Astrocyte of the cerebellum (primary cell): Measurements from ENCODE around the gene PHKA2.

Experiments used
- DNase-seq: peaks from one replicate; pipeline ENCODE4 v3.0.0-alpha.2; 2011; ENCODE audit warnings: low read depth
- H3K4me3 ChIP-seq: 2 replicates; pipeline ENCODE4 v1.5.1; 2011; ENCODE audit warnings: mild to moderate bottlenecking, low read depth, low read length, moderate library complexity
- in situ Hi-C: cut with HindIII; loops from 2 replicates; pipeline ENCODE4 v1.10.0; 2017; ENCODE audit warnings: low sequenced_read_pairs
- TF ChIP-seq, protein P1 (sequence below): IDR thresholded peaks from 2 replicates; pipeline ENCODE4 v1.5.1; 2012; ENCODE audit warnings: low read length, low read depth, moderate library complexity, mild to moderate bottlenecking; ENCODE audit errors: missing control alignments

Gene PHKA2

DNA sequence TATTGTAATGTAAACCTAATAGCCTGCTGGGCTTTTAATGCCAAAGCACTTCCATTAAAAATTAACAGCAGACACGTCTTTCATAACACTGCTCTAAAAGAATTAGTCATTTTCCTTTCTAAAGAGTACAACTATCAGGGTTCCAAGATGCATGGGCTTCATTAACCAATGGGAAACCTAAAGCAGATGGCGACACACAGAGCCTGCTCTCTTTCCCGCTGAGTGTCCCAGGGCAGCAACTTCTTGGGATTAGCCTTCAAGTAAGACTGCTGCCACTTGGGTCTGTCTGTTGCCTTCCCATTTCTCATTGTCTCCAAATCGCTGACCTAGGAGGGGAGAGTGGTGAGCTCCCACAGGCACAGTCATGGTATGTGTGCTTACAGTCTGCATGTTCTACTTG is 14.0 kb upstream of the PHKA2 start:
- DNase-seq, result no peak
- in situ Hi-C loops, result no loop called here
- H3K4me3 ChIP-seq, result no peak overlapping the region
- TF ChIP-seq, protein P1, sequence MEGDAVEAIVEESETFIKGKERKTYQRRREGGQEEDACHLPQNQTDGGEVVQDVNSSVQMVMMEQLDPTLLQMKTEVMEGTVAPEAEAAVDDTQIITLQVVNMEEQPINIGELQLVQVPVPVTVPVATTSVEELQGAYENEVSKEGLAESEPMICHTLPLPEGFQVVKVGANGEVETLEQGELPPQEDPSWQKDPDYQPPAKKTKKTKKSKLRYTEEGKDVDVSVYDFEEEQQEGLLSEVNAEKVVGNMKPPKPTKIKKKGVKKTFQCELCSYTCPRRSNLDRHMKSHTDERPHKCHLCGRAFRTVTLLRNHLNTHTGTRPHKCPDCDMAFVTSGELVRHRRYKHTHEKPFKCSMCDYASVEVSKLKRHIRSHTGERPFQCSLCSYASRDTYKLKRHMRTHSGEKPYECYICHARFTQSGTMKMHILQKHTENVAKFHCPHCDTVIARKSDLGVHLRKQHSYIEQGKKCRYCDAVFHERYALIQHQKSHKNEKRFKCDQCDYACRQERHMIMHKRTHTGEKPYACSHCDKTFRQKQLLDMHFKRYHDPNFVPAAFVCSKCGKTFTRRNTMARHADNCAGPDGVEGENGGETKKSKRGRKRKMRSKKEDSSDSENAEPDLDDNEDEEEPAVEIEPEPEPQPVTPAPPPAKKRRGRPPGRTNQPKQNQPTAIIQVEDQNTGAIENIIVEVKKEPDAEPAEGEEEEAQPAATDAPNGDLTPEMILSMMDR, result no peak

DNA sequence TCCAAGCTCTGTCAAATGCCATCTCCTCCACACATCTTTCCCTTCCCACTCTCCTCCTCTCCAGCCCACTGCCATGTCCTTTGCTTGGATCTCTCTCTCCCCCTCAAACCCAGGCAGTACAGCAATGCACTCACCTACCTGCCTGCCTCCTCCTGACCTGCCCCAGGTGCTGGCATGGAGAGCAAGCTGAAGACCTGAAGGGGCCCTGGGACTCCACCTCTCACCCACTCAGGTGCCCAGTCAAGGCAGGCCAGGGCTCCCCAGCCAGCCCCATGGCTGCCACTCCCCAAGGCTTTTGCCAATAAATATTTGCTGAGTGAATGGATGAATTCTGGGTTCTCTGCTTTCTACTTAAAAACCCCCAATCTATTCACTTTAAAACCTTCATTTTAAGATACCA is 12.6 kb upstream of the PHKA2 start:
- in situ Hi-C loops, result no loop called here
- TF ChIP-seq, protein P1, result no peak
- H3K4me3 ChIP-seq, result no peak overlapping the region
- DNase-seq, result no peak

DNA sequence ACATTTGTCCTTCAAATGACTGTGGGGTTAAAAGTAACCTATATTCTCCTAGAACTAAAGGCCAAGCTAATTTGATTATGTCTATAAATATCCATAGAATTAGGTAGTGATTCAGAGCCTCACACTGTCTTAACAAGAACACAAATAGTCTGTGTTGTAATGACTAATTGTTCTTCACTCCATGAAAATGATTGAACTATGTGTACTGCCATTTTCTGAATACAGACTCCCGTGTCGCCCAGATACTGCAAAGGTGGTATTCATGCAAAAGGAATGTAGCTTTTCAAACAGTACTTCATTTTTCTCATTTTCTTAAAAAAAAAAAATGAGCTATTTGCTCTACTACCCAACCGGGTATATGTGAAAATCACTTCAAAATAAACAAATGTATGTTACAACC is 11.3 kb upstream of the PHKA2 start:
- in situ Hi-C loops, result no loop called here
- no peak overlapping the region for H3K4me3 ChIP-seq
- DNase-seq, result no peak
- TF ChIP-seq, protein P1, result no peak

DNA sequence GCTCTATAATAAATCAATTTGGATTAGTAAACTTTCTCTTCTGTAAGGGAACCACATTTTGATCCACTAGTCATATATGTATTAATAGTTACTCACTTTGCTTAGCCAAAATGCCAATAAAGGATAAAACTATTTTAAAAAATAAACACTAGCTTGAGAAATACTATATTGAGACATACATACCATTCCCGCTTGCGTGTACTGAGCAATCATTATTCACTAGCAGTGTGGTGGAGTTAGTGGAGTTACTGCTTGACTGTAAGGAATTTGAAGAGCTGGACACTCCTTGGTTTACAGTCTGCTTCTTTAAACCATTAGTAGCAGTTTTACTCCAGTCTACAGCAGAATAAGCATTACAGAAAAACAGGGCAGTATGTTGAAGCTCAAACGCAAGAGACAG is 10.8 kb upstream of the PHKA2 start:
- no peak for DNase-seq
- in situ Hi-C loops, result no loop called here
- H3K4me3 ChIP-seq, result no peak overlapping the region

DNA sequence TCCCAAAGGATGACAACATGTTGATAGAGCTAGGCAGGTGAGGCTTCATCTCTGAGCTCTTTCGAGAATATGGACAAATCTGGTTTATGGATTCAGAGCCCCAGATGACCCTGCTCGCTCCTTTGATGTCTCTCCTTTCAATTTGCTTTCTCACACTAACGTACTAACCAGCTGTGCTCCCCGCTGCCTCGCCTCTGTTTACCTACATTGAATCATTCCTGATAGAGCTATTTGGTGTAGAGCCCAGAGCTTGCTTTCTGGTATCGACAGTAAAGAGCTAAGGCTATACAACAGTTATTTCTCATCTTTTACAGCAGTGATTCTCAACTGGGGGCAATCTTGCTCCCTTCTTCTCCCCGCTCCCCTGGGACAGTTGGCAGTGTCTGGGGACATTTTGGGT is 8.9 kb upstream of the PHKA2 start:
- in situ Hi-C loops, result no loop called here
- TF ChIP-seq, protein P1, result no peak
- no peak overlapping the region for H3K4me3 ChIP-seq
- DNase-seq, result no peak

More for the DNA sequence above, 10.8 kb upstream of the PHKA2 start:
- TF ChIP-seq, protein P1, result no peak

DNA sequence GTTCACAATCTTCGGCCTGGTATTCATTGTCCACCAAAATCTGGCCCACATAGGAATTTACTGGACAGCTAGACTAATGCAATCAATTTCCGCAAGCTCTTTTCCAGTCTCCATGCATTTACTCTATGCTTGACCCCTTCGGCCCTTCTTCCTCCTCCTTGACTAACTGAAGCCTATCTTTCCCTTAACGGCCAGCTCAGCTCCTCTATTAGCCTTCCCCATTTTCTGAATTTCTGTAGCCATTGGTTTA is 1.2 kb upstream of the PHKA2 start:
- in situ Hi-C loops, result no loop called here
- H3K4me3 ChIP-seq, result peak overlapping the region; percentile 65
- DNase-seq, result no peak
- TF ChIP-seq, protein P1, result no peak
